Kidney epithelial cell (primary cell): ENCODE data around the gene CSNK2B. TPM values are rescaled to one million over a fixed set of nuclear protein-coding genes. Genes with fewer than 3 reads are reported as not detected.
A peak's percentile ranks its signal among the peaks of the same experiment; 100 is the strongest.
"Not testable (repeated sequence)": the region's sequence is repeated elsewhere in the genome, so short reads cannot be mapped to it uniquely, and the experiment has no call there.

Source experiments
- DNase-seq: peaks from one replicate; pipeline ENCODE4 v3.0.0-alpha.2; 2010; ENCODE audit warnings: low read depth
- H3K27me3 ChIP-seq: 2 replicates; pipeline ENCODE4 v1.6.0; 2011; ENCODE audit warnings: low read length; ENCODE audit not compliant: control insufficient read depth, insufficient read depth
- H3K36me3 ChIP-seq: 2 replicates; pipeline ENCODE4 v1.5.1; 2011; ENCODE audit warnings: low read length; ENCODE audit not compliant: control insufficient read depth, insufficient read depth
- H3K4me3 ChIP-seq: 2 replicates; pipeline ENCODE4 v1.5.1; 2011; ENCODE audit warnings: low read depth, mild to moderate bottlenecking, control low read depth, low read length
- CTCF ChIP-seq: IDR thresholded peaks from 2 replicates; pipeline ENCODE4 v1.5.1; 2011; ENCODE audit warnings: mild to moderate bottlenecking, moderate library complexity, low read length, control low read depth, inconsistent platforms; ENCODE audit not compliant: insufficient read depth, poor library complexity, severe bottlenecking
- total RNA-seq: library from RNA; depleted of rRNA; stranded (reverse); fragments of >200 nt; gene quantifications from 2 replicates; pipeline ENCODE4 v1.2.3, GENCODE V29; 2015

CSNK2B gene
- total RNA-seq, 1 donor from 2014 or later, result 366 TPM

GRCh38 chr6:31708224-31708623, 42.3 kb downstream of the CSNK2B start:
- DNase-seq, result no peak
- Histone ChIP-seq H3K36me3 (no peaks in the 10 kb centered on the region), H3K27me3 (peaks cover 3% of the 10 kb centered on the region), H3K4me3 (no peak overlapping the region)
- no peak for TF ChIP-seq CTCF

DNA sequence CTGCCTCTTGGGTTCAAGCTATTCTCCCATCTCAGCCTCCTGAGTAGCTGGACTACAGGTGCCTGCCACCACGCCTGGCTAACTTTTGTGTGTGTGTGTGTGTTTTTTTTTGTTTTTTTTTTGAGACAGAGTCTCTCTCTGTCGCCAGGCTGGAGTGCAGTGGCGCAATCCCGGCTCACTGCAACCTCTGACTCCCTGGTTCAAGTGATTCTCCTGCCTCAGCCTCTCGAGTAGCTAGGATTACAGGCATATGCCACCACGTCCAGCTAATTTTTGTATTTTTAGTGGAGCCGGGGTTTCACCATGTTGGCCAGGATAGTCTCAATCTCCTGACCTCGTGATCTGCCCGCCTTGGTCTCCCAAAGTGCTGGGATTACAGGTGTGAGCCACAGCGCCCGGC, 43.3 kb downstream of the CSNK2B start:
- not testable (repeated sequence) for H3K27me3 ChIP-seq, DNase-seq, H3K4me3 ChIP-seq, H3K36me3 ChIP-seq

- no peak for DNase-seq
- no peak for TF ChIP-seq CTCF
- Histone ChIP-seq H3K36me3 (no peaks in the 10 kb centered on the region), H3K4me3 (no peak overlapping the region), H3K27me3 (peaks cover 7% of the 10 kb centered on the region)
These were observed 44.8 kb downstream of the CSNK2B start for GRCh38 chr6:31710523-31711219.

DNA sequence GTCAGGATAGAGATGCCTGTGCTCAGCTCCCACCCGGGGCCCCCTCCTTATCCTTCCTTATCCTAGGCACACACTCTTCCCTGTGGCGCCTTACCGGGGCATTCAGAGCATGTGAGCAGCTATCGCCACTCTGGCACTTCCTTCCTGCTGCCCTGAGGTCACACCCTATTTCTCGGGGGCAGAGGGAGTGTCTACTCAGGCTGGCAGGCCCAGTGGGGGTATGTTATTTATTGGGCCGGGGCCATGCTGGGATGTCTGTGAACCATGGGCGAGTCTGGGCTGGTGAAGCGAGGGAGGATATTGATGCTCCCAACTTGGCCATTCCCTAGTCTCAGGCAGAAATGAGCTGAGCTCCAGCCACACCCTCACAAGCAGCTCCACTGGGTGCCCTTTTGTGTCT, 45.4 kb downstream of the CSNK2B start:
- TF ChIP-seq CTCF, result no peak
- peaks cover 7% of the 10 kb centered on the region for H3K27me3 ChIP-seq
- H3K36me3 ChIP-seq, result no peaks in the 10 kb centered on the region
- no peak for DNase-seq
- no peak overlapping the region for H3K4me3 ChIP-seq

- no peak for DNase-seq
- Histone ChIP-seq H3K36me3 (no peaks in the 10 kb centered on the region), H3K27me3 (peaks cover 7% of the 10 kb centered on the region), H3K4me3 (no peak overlapping the region)
- peak; percentile 37 for TF ChIP-seq CTCF
These were observed 46.4 kb downstream of the CSNK2B start for GRCh38 chr6:31712296-31712695.

DNA sequence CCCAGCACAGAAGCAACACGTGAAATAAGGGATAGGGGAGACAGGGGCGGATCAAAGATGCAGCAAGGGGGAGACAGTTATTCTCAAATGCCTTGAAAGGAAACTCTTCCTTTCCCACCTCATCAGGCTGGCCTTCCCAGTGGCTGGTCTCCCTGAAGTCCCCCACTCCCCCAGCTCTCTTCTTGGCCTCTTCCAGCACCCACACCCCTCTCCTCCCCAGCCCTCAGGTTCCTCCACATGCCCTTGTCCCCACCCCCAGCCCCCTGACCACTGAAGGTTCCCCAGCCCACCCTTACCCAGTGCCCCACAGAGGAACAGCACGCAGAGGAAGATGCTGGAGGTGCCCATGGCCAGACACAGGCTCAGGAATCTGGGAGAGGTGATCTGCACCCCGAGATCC, 47.6 kb downstream of the CSNK2B start:
- H3K4me3 ChIP-seq, result no peak overlapping the region
- DNase-seq, result no peak
- no peaks in the 10 kb centered on the region for H3K36me3 ChIP-seq
- H3K27me3 ChIP-seq, result peaks cover 7% of the 10 kb centered on the region
- no peak for TF ChIP-seq CTCF
